GM19240 (cell line): Measurements from ENCODE around the gene ARHGAP6.
"Not testable (repeated sequence)": the region's sequence is repeated elsewhere in the genome, so short reads cannot be mapped to it uniquely, and the experiment has no call there.

Experiments
- DNase-seq: peaks from one replicate; pipeline ENCODE4 v3.0.0; 2011; ENCODE audit warnings: low spot score; ENCODE audit not compliant: insufficient read length

ARHGAP6 gene

DNA sequence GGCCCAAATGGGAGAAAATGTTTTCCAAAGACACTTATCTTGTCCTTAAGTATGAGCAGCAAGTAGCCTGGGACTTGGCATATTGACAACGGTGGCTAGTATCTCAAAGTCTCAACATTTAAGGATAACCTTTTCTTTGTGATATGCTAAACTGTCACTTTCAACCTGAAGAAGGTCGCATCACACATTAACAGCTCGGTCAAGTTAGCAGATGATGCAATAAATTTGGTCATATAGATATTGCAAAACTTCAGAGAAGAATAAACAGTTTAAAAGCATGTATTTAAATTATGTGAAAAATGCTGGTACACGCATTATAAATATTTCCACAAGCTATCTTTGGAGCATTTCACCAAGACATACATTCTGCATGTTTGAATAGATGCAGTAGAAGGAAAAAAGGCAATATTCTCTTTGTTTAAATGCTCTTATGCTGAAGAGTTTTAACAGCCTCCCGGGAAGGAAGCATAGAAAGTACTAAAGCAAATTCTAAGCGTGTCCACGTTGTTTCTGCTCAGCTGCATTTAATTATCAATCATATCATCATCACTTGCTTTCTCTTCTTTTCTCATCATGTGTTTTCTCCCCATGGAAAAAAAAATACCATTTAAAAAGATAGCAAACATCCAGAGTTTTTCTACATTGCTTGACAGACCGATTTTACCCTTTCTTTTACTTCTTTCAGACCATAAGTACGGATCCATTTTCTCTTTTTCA is 24.2 kb downstream of the ARHGAP6 start:
- DNase-seq: no peak

DNA sequence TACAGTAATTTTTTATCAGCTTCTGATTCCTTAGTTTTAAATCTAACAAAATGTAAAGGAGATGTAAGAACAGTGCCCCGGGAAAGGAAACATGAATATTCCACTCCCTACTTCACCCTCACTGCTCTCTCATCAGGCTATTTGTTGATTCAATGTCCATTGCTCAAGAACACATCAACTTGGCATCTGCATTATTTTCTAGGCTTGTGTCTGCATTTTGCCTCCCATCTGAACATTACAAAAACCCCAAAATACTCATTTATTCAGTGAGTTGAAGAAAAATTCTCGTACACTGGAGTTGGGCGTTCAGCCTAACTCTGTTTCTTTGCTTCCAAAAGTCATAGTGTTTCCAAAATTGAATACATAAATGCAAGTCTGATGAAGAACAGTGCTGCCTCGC is 25.6 kb downstream of the ARHGAP6 start:
- no peak for DNase-seq

DNA sequence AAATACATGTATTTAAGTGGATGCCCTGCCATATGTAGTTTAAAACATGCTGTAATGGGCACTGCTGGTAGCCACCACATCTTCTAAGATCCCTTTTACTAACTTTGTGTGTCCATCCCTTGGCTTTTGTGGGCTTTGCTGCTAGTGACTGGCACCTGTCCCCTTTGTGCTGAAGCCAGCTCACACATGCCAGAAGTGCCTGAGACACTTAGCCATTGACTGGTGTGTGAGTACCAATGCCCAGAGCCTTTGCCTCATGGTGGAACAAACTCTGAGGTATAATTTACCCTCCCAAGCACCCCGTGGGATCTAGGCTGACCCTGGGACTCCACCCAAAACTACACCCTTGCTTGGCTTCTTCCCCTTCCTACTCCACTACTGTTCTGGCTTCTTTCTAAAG is 33.0 kb downstream of the ARHGAP6 start:
- no peak for DNase-seq

DNA sequence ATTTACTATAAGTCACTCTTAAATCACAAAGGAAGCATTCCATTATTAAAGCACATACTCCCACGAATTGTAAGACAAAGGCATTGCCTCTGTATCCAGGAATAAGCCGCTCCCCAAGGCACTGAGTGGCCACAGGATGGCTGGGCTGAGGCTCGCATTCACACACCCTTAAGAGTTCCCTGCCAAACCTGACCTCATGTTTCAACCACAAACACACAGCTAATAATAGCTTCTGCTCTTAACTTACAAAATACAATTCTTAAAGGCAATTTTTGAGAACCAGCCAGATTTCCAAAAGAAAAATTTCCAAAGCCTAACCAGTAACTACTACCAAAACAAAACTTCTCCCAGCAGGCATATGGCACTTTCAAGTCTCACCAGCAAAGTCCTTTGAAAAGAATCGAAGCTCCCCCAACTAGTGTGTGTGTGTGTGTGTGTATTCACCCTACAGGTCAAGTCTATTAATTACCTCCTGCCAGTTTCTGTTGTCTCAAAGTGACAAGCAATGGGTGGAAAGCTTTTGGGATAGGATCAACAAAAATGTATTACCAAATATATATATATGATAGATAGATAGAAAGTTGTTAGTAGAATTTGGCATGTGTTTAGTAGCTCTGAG is 36.0 kb downstream of the ARHGAP6 start:
- no peak for DNase-seq

DNA sequence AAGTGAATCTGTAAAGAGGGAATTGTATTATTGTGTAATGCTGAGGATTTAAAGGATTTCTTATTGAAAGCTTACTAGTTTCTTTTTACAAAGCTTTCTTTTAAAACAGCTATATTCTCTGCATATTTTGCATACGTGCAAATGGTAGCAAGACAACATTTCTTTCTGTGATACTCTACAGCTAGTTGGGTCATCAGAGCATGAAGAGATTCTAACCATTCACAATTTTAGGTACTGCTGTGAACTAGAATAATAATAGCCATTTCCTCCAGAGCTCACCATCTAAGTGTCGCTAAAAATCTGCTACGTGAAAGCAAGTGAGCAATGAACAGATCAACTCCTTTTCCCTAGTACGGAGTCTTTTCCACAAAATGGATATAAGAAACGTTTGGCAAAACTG is 37.3 kb downstream of the ARHGAP6 start:
- no peak for DNase-seq

DNA sequence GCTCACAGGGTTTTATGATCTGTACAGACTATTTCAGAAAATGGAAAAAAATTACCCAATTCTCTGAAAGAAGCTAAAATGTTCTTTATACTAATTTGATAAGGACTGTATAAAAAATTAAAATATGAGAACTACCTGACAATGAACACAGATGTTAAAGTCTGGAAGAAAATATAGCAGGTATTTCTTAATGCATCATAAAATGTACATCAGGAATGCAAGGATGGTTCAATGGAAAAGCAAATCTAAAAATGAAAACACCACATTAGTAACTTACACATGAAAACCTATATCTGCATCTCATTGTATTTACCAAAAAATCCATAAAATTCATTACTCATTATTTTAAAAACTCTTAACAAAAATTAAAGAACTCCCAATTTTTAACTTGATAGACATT is 39.4 kb downstream of the ARHGAP6 start:
- DNase-seq: no peak

DNA sequence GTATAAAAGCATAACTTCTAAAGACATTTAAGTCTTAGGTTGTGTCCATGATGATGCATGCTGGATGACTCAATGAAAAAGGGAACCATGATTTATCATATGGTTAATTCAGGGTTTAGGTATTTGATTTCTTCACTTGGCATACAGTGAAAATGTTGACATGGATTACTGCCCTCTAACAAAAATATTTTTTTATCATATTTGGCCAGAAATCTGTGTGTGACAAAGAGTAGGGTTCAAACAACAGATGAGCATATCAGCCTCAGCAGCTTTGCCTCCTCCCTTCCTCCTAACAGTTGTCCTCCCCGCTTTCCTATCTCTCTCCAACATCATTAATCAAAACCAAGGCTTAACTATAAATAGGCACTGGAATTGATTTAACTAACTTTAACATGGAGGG is 46.3 kb downstream of the ARHGAP6 start:
- DNase-seq: no peak

DNA sequence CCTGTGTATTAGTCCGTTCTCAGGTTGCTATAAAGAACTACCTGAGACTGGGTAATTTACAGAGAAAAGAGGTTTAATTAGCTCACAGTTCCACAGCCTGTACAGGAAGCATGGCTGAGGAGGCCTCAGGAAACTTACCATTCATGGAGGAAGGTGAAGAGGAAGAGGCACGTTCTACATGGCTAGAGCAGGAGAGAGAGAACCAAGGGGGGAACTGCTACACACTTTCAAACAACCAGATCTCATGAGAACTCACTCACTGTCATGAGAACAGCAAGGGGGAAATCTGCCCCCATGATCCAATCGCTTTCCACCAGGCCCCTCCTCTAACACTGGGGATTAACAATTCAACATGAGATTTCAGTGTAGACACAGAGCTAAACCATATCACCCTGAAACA is 51.5 kb downstream of the ARHGAP6 start:
- not testable (repeated sequence) for DNase-seq

DNA sequence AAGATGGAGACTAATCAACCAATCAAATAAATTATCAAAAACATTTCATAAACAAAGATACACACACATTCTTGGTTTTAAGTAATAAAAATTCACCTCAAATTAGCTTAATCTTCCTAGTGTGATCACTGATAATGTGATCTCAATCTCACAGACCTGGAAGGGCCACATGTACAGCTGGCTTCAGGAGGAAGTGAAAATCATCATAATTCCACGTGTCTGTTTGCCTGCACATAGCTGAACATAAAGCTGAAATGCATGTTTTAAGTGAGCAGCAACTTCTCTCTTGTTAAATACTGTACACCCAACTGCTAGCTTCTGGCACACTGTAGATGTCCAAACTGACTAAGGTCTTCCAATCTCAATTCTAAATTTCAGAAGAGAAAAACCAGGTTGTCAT is 53.8 kb downstream of the ARHGAP6 start:
- no peak for DNase-seq

DNA sequence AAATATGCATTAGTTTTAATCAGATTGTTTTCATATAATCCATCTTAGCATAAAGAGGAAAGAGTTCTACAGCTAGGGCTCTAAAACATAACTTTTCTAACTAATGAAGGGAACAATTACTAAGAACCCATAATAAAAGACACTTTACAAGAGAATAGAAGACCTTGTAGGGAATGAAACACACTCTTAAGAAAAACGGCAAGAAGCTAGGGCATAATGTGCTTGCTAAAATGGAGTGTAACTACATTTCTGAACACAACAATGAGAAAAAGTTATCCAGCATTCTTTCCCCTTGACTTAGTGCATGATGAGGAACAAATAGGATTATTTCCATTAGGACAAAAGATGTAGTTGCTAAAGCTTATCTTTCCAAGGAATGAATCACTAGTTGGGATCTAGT is 54.6 kb downstream of the ARHGAP6 start:
- no peak for DNase-seq

DNA sequence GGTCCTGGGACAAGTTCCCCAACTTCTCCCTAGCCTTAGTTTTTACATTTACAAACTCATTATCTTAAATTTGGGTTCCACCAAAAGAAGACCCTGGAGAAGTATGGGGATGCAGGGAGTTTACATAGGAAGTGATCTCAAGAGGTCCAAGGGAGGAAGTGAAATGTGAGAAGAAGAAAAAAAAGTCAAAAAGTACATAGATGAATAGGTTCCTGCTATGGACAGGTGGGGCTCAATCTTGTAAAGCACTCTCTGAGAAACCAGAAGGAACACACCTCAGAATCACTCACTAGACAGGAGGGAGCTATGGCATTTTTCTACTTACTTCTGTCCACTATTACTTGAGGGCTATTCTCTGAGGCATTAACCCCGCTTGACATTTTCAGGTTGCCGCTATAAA is 56.6 kb downstream of the ARHGAP6 start:
- DNase-seq: no peak

DNA sequence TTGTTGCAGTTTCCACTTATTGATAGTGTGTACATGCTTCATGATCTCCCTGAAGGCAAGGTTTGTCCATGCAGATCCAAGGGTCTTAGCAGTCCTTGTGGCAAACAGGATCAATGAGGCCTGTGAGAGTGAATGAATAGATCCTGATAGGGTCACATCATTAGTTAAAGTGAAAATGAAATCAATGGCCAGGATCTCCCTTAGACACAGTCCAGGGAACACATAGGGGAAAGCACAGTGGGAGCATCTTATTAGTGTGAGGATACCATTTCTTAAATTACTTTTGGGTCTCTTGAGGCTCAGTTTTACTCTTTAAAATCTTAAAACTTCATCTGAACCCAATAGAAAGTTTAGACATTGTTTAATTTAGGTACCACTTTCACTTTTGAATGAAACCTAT is 59.3 kb downstream of the ARHGAP6 start:
- no peak for DNase-seq

DNA sequence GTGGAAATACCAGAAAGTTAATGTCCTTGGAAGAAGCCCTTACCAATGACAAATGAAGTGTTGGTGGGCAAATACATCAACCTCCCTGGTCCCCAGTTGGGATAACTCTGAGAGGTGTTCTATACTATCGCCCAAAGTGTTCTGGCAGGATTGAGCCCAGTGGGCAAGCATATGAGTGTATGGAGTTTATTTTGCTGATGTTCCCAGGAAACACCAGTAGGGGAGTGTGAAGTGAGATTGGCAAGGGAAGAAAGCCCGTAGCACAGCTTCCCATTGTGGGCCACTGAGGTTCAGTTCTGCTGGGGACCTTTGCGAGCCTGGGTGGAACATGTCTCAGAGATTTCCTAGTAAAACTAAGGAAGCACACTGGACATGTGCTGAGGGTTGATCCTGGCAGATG is 65.1 kb downstream of the ARHGAP6 start:
- DNase-seq: no peak

DNA sequence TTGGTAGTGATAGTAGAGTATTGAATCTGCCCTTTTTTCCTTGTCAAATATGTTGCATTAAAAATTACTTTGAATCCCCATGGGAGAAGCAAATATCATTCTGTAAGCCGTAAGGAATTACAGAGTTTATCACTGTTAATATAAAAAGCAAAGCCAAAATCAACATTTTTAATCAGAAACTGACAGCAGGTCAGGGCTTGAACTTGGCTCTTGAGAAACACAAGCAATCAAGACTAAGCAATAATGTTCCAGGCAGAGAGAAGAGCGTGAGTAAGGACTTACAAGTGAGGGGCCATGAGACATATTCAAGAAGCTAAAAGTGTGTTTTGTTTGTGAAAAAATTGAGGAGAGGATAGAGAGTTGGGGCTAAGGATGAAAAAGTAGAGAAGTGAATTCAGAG is 68.2 kb downstream of the ARHGAP6 start:
- no peak for DNase-seq

DNA sequence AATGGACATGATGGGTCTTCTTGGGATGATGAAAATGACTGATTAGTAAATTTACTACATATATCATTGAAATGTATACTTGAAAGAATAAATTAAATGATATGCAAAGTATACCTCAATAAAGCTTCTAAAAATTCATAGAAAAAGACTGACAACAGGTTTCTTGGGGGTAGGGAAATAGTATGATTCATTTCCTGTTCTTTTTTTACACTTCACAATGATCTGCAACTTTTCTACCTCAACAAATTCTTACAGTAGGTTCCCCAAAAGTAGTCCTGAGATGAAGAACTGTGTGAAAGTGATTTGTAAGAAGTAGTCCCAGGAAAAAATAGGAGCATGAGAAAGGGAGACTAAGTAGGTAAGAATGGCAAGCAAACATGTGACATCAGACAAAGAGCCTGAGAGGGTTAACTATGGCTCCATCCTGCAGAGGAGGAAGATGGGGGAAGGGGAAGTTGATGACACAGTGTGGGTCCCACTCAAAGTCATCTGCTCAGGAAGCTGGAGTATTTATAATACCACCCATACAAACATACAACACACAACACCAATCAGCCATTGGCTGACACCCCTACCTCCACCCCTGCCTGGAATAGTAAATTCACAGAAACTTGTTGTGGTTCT is 73.9 kb downstream of the ARHGAP6 start:
- DNase-seq: no peak

DNA sequence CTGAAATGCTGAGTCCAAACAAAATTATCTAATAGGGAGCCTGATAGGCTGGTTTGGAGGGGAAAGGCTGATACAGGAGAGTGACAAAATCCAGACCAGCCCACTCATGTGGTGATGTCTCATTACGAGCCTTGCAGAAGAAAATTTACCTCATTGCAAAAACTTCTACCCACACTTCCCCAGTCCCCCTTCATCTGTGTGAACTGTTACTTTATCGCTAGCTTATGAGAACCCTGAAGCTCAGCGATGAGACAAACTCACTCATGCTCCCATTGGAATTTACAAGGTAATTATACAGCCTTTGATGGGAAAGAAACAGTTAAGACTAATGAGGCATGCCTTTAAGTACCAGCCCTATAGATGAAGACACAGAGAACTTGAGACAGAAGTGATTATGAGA is 76.1 kb downstream of the ARHGAP6 start:
- DNase-seq: no peak

DNA sequence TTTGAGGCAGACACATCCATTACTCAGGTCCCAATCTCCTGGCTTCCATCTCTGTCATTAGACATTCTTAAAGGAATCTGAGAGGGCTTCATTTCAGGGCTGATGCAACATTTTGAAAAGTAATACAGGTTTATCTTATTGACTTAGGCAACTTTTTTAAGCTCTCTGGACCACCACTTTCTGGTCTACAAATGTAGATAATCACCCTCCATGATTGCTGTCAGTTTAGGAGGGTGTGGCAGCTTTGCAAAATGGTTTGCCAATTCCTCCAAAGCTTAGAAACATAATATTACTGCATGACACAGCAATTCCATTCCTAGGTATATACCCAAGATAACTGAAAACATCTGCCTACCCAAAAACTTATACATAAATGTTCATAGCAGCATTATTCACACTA is 77.6 kb downstream of the ARHGAP6 start:
- no peak for DNase-seq

DNA sequence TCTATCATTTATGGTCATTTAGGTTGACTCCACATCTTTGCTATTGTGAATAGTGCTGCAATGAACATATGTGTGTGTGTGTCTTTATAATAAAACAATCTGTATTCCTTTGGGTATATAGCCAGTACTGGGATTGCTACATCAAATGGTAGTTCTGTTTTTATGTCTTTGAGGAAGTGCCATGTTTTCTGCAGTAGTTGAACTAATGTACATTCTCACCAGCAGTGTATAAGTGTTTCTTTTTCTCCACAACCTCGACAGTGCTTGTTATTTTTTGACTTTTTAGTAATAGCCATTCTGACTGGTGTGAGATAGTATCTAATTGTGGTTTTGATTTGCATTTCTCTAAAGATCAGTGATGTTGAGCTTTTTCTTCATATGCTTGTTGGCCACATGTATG is 80.5 kb downstream of the ARHGAP6 start:
- no peak for DNase-seq

DNA sequence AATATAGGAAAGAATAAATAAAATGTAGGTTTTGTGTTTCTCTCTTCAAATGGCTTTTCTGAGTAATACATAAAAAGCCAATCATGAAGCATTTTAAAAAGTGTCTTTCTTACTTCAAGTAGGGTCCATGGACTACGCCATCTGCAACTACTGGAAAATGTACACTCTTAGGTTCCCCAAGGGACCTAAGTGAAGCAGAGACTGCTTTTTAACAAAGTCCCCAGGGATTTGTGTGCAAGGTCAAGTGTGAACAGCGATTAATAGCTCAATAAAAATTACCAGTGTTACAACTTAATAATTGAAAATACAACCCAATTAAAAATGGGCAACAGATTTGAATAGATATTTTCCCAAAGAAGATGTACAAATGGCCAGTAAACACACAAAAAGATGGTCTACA is 84.9 kb downstream of the ARHGAP6 start:
- DNase-seq: no peak

DNA sequence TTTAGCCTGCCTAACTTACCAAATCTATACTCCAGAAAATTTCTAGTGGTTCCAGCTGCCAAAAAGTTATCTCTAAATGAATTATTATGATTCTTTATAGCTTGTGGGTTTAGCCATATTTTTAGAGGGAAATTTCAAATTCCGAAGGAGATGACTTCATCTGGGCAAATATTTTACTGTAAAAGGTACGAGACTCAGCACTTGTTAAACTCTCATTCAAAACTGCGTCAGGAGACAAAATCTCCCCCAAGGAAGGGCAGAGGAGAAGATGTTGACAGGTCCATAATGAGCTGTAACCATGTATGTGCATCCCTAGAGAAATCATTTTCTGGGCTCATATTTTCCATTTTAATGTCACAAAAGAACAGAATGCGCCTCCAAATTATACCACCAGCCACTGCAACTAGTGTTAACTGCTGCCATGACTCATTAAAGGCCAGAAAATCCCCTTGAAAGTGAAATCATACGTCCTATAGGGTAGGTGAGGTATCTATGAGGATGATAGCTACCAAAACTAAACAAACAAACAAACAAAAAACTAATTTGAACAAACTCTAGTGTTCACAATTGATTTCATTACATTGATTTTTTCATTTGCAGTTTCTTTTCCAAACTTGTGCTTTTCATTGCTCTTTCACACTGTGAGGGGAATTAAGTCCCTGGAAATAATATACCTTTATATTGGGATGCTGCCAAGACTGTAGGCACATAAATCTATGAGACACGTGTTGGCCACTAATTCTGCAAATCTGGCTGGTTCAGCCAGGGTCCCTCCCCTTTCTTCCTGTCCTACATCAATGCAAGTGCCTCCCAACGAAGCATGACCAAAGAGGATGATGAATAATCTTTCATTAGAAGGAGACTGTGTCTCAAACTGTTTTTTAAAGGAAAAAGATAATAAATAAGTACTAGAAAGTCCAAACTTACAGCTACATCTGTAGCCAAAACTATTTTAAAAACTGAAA is 85.8 kb downstream of the ARHGAP6 start:
- no peak for DNase-seq

DNA sequence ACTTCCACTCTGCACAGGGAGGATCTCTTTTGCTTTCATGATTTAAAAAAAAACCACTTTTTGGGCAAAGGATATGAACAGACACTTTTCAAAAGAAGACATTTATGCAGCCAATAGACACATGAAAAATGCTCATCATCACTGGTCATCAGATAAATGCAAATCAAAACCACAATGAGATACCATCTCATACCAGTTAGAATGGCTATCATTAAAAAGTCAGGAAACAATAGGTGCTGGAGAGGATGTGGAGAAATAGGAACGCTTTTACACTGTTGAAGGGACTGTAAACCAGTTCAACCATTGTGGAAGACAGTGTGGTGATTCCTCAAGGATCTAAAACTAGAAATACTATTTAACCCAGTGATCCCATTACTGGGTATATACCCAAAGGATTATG is 87.4 kb downstream of the ARHGAP6 start:
- not testable (repeated sequence) for DNase-seq

DNA sequence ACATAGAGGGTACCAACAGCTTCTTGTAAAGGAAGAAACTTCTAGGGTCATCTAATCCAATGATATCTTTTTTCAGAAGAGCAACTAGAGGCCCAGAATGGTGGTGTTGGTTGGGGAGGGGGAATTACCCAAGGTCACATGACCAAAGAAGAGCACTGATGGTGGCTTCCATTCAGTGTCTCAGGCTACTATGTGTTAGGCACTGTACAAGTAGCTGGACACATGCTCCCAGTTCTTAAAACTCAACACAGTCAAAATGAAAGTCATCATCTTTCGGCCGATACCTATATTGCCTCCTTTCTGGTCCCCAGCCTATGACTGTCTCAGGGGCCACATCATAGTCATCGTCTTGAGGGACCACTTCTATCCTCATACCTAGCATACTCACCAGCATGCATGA is 88.1 kb downstream of the ARHGAP6 start:
- no peak for DNase-seq
